ENCODE results near the gene CDC6. TPM values are rescaled to one million over a fixed set of nuclear protein-coding genes. Genes with fewer than 3 reads are reported as not detected.

CDC6 gene
- total RNA-seq, 2 experiments from 2014 or later = 67.5 to 69.9 TPM

- Mint-ChIP-seq H3K4me3 (no peak overlapping the region), H3K27me3 (no peaks in the 10 kb centered on the region), H3K4me1 (peaks cover 79% of the 10 kb centered on the region), H3K9me3 (no peaks in the 10 kb centered on the region), H3K36me3 (ENCODE audit: low read depth) (peaks cover 17% of the 10 kb centered on the region), H3K27ac (peak overlapping the region; percentile 61)
- CTCF ChIA-PET = interaction anchor here (0.6 to 6.1 kb wide), 9 partner anchors 10 to 420 kb away, joined by 3 to 62 read pairs (median 6); no protein-coding TSS in a partner anchor
- no peak for DNase-seq
- POLR2A ChIA-PET = interaction anchor here (0.6 to 12.1 kb wide), 8 partner anchors 8 to 175 kb away, joined by 3 to 129 read pairs (median 5); partner anchors contain the start of genes CASC3, CDC6 and WIPF2
These were observed 27.5 kb downstream of the CDC6 start for GRCh38 chr17:40315206-40315605.

GRCh38 chr17:40315678-40316570 is 28.2 kb downstream of the CDC6 start:
- H3K27ac Mint-ChIP-seq = peak overlapping the region; percentile 61
- POLR2A ChIA-PET = interaction anchor here (0.6 to 12.1 kb wide), 8 partner anchors 9 to 176 kb away, joined by 3 to 129 read pairs (median 6); partner anchors contain the start of genes CASC3 and CDC6
- H3K27me3 Mint-ChIP-seq = no peaks in the 10 kb centered on the region
- H3K36me3 Mint-ChIP-seq (ENCODE audit: low read depth) = peaks cover 23% of the 10 kb centered on the region
- DNase-seq = no peak
- no peaks in the 10 kb centered on the region for H3K9me3 Mint-ChIP-seq
- H3K4me3 Mint-ChIP-seq = no peak overlapping the region
- peaks cover 80% of the 10 kb centered on the region for H3K4me1 Mint-ChIP-seq
- CTCF ChIA-PET = interaction anchor here (0.6 to 6.1 kb wide), 9 partner anchors 10 to 420 kb away, joined by 3 to 62 read pairs (median 8); no protein-coding TSS in a partner anchor

- Mint-ChIP-seq H3K9me3 (no peaks in the 10 kb centered on the region), H3K4me1 (peaks cover 79% of the 10 kb centered on the region), H3K36me3 (ENCODE audit: low read depth) (peaks cover 30% of the 10 kb centered on the region), H3K4me3 (peak overlapping the region; percentile 90), H3K27me3 (no peaks in the 10 kb centered on the region), H3K27ac (no peak overlapping the region)
- no peak for DNase-seq
- ChIA-PET POLR2A (interaction anchor here (0.9 to 12.1 kb wide), 8 partner anchors 10 to 29 kb away, joined by 3 to 129 read pairs (median 6); partner anchors contain the start of gene CDC6), CTCF (interaction anchor here (0.8 to 6.1 kb wide), 17 partner anchors 10 to 244 kb away, joined by 3 to 62 read pairs (median 6); partner anchors contain the start of gene WIPF2)
These were observed 29.1 kb downstream of the CDC6 start for GRCh38 chr17:40316571-40317344.

GRCh38 chr17:40317345-40317873 is 29.7 kb downstream of the CDC6 start:
- peak overlapping the region; percentile 87 for H3K27ac Mint-ChIP-seq
- ChIA-PET POLR2A (interaction anchor here (0.9 to 12.1 kb wide), 7 partner anchors 10 to 29 kb away, joined by 3 to 129 read pairs (median 6); partner anchors contain the start of gene CDC6), CTCF (interaction anchor here (0.8 to 6.1 kb wide), 16 partner anchors 10 to 243 kb away, joined by 3 to 62 read pairs (median 6); partner anchors contain the start of gene WIPF2)
- H3K9me3 Mint-ChIP-seq = no peaks in the 10 kb centered on the region
- peak overlapping the region; percentile 90 for H3K4me3 Mint-ChIP-seq
- no peaks in the 10 kb centered on the region for H3K27me3 Mint-ChIP-seq
- H3K36me3 Mint-ChIP-seq (ENCODE audit: low read depth) = peaks cover 37% of the 10 kb centered on the region
- peak; percentile 60 for DNase-seq
- peaks cover 77% of the 10 kb centered on the region for H3K4me1 Mint-ChIP-seq

- peaks cover 38% of the 10 kb centered on the region for H3K36me3 Mint-ChIP-seq (ENCODE audit: low read depth)
- peak; percentile 94 for DNase-seq
- peak overlapping the region; percentile 90 for H3K4me3 Mint-ChIP-seq
- ChIA-PET CTCF (interaction anchor here (0.8 to 6.1 kb wide), 15 partner anchors 9 to 243 kb away, joined by 3 to 62 read pairs (median 6); partner anchors contain the start of gene WIPF2), POLR2A (interaction anchor here (0.8 to 12.1 kb wide), 12 partner anchors 11 to 37 kb away, joined by 3 to 129 read pairs (median 6); partner anchors contain the start of genes CDC6 and RARA)
- H3K9me3 Mint-ChIP-seq = no peaks in the 10 kb centered on the region
- H3K4me1 Mint-ChIP-seq = peaks cover 76% of the 10 kb centered on the region
- peak overlapping the region; percentile 93 for H3K27ac Mint-ChIP-seq
- H3K27me3 Mint-ChIP-seq = no peaks in the 10 kb centered on the region
These were observed 30.5 kb downstream of the CDC6 start for GRCh38 chr17:40317880-40318829.

GRCh38 chr17:40318830-40319391 is 31.2 kb downstream of the CDC6 start:
- DNase-seq = peak; percentile 32
- no peaks in the 10 kb centered on the region for H3K27me3 Mint-ChIP-seq

GRCh38 chr17:40319651-40320540 is 32.2 kb downstream of the CDC6 start:
- ChIA-PET POLR2A (interaction anchor here (0.8 to 12.1 kb wide), 11 partner anchors 9 to 339 kb away, joined by 3 to 129 read pairs (median 5); partner anchors contain the start of genes CDC6, PSMD3, RARA and TOP2A), CTCF (interaction anchor here (0.8 to 6.1 kb wide), 9 partner anchors 7 to 207 kb away, joined by 3 to 62 read pairs (median 5); no protein-coding TSS in a partner anchor)
- peak; percentile 74 for DNase-seq
- peaks cover 38% of the 10 kb centered on the region for H3K36me3 Mint-ChIP-seq (ENCODE audit: low read depth)
- H3K27me3 Mint-ChIP-seq = no peaks in the 10 kb centered on the region
- H3K27ac Mint-ChIP-seq = peak overlapping the region; percentile 93
- peak overlapping the region; percentile 90 for H3K4me3 Mint-ChIP-seq
- no peaks in the 10 kb centered on the region for H3K9me3 Mint-ChIP-seq
- H3K4me1 Mint-ChIP-seq = peaks cover 76% of the 10 kb centered on the region

More at GRCh38 chr17:40318830-40319391, 31.2 kb downstream of the CDC6 start:
- peaks cover 76% of the 10 kb centered on the region for H3K4me1 Mint-ChIP-seq
- H3K4me3 Mint-ChIP-seq = peak overlapping the region; percentile 90
- ChIA-PET CTCF (interaction anchor here (0.8 to 6.1 kb wide), 7 partner anchors 8 to 100 kb away, joined by 3 to 62 read pairs (median 6); partner anchors contain the start of gene WIPF2), POLR2A (interaction anchor here (0.8 to 12.1 kb wide), 8 partner anchors 10 to 36 kb away, joined by 3 to 129 read pairs (median 7); partner anchors contain the start of genes CDC6 and RARA)
- H3K9me3 Mint-ChIP-seq = no peaks in the 10 kb centered on the region
- H3K27ac Mint-ChIP-seq = peak overlapping the region; percentile 93
- H3K36me3 Mint-ChIP-seq (ENCODE audit: low read depth) = peaks cover 38% of the 10 kb centered on the region

- H3K27ac Mint-ChIP-seq = peak overlapping the region; percentile 93
- peak; percentile 46 for DNase-seq
These were observed 33.3 kb downstream of the CDC6 start for GRCh38 chr17:40320756-40321523.

GRCh38 chr17:40321524-40321929 is 33.8 kb downstream of the CDC6 start:
- ChIA-PET POLR2A (interaction anchor here (1.1 to 6.6 kb wide), 8 partner anchors 10 to 243 kb away, joined by 3 to 68 read pairs (median 16); partner anchors contain the start of genes CDC6 and RARA), CTCF (interaction anchor here (1.5 kb wide), 1 partner anchor 34 kb away, joined by 5 read pairs; no protein-coding TSS in a partner anchor)
- H3K9me3 Mint-ChIP-seq = no peaks in the 10 kb centered on the region
- peaks cover 42% of the 10 kb centered on the region for H3K36me3 Mint-ChIP-seq (ENCODE audit: low read depth)
- H3K4me1 Mint-ChIP-seq = peaks cover 77% of the 10 kb centered on the region
- H3K27me3 Mint-ChIP-seq = no peaks in the 10 kb centered on the region
- H3K27ac Mint-ChIP-seq = peak overlapping the region; percentile 93
- no peak for DNase-seq
- peak overlapping the region; percentile 90 for H3K4me3 Mint-ChIP-seq

More at GRCh38 chr17:40320756-40321523, 33.3 kb downstream of the CDC6 start:
- Mint-ChIP-seq H3K4me1 (peaks cover 77% of the 10 kb centered on the region), H3K9me3 (no peaks in the 10 kb centered on the region), H3K27me3 (no peaks in the 10 kb centered on the region), H3K36me3 (ENCODE audit: low read depth) (peaks cover 38% of the 10 kb centered on the region), H3K4me3 (peak overlapping the region; percentile 90)
- ChIA-PET POLR2A (interaction anchor here (0.8 to 12.1 kb wide), 8 partner anchors 8 to 340 kb away, joined by 3 to 129 read pairs (median 20); partner anchors contain the start of genes CDC6, PSMD3 and RARA), CTCF (interaction anchor here (0.8 to 1.5 kb wide), 3 partner anchors 20 to 208 kb away, joined by 3 to 5 read pairs (median 4); no protein-coding TSS in a partner anchor)

Data from activated CD4-positive, alpha-beta memory T cell treated with anti-CD3 and anti-CD28 coated beads, Interleukin-2, amount 10 ng/mL, durations not matched to agents 7 days and 5 days (primary cell).